ENCODE data around the gene AIDA.
"Not testable (repeated sequence)": the region's sequence is repeated elsewhere in the genome, so short reads cannot be mapped to it uniquely, and the experiment has no call there.

AIDA gene

DNA sequence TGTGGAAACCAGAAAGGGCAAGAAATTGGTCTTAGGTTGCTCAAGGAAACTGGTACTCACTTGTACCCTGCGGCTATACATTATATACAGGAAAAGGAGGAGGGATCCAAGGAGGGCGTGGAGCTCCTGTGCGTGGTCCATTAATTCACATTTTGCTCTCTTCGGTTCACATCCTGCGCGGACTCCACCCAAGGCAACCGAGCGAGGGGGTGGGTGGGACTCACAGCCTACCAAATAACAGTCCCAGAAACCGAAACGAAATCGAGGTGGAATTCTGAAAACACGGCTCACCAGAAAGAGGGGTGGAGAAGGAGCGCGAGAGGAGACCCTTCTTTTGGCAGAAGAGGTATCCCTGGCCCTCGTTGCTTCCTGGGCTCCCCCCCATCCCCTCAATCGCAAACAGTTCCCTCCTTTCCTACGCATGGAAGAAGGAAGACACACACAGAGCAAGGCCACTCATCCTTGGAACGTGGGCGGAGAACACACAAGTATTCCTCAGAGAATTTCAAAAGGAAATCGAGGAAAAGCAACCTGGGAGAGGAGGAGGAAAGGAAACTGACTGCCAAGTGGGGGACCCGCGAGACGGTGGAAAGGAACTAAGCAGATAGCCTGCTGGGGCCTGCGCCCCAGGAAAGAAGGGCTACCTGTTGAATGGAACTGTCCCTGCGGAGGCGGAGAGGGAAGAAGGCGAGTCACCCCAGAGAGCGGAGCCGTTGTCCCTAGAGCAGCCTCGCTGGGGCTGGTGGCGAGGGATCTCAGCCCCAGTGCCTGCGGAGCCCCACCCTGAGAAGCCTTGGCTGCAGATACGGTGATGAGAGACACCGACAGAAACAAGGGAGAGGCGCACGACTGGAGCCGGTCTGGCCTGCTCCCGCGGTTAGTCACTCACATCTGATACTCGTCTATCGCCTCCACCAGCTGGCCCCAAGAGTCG lies 705 bp downstream of the AIDA start:
- peak; percentile 72 for DNase-seq (ENCODE audit: low spot score)

DNA sequence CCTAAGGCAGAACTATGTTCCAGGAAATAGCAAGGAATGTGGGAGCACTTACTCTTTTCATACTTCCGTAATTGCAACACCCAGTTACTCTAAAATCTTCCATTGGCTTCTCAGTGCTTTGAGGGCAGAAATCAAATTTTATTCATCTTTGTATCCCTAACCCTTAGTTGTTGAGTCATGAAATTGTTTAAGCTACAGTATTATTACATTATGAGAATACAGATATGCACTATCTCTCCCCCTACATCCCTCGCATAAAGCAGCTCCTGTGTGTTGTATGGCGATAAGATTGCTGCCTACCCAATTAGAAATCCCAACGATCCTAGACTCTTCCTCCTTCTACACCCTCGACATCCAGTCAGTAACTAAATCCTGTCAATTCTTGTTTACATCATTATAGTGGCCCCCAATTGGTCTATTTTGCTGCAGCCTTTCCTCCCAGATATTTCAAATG lies 2.6 kb downstream of the AIDA start:
- DNase-seq (ENCODE audit: low spot score) = no peak

DNA sequence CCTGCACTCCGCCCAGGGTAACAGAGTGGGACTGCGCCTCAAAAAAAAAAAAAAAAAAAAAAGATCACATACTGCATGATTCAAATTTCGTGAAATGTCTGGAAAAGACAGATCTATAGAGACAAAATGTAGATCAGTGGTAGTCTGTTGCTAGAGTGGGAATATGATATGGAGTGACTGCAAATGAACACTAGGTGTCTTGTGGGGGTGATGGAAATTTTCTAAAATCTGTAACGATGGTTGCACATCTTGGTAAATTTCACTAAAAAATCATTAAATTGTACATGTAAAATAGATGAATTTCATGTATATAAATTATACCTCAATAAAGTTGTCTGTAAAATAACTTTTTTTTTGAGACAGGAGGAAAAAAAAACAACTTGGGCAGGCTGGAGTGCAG lies 5.5 kb downstream of the AIDA start:
- DNase-seq (ENCODE audit: low spot score) = no peak

DNA sequence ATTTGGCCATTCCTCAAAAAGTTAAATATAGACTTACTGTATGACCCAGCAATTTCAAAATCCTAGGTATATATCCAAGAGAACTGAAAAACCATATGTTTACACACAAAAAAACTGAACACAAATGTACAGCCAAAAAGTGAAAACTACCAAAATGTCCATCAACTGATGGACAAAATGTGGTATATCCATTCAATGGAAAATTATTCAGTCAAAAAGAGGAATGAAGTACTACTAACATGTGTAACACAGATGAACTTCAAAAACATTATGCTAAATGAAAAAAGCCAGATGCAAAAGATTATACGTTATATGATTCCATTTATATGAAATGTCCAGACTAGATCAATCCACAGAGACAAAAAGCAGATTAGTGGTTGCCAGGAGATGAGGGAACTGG lies 8.0 kb downstream of the AIDA start:
- DNase-seq (ENCODE audit: low spot score) = no peak

DNA sequence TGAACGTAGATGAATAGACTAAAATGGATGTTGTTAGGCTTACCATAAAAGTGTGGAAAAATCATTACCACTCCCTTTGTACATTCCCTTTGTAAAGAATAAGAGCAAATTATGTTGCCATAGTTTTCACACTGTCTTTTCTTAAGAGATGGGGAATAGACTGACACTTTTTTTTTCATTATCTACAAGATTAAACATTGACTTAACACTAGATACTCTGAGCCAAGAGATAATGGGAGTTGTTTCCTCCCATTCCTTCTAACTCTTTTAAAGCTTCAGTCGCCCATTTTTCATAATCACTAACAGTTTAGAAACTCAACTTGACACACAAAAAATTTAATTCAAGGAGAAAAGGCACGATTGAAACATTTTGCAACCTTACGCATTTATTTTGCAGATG lies 10.1 kb downstream of the AIDA start:
- DNase-seq (ENCODE audit: low spot score) = no peak

DNA sequence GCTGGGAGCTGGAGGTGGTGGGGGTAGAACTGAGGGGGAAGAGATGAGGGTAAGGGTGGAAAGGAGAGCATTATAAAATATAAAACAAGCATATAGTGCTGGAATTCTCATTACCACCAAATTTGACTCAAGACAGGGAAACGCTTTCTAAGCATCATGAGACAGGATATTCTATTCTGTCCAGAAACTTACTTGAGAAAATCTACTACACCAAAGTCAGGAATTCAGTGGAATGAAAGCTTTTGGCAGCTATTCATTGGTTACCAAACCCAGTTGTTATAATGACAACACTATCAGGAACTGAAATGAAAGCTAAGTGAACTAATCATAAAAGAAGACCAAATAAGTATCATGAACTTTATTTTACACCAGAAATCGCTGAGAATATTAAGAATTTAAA lies 14.5 kb downstream of the AIDA start:
- DNase-seq (ENCODE audit: low spot score) = no peak

DNA sequence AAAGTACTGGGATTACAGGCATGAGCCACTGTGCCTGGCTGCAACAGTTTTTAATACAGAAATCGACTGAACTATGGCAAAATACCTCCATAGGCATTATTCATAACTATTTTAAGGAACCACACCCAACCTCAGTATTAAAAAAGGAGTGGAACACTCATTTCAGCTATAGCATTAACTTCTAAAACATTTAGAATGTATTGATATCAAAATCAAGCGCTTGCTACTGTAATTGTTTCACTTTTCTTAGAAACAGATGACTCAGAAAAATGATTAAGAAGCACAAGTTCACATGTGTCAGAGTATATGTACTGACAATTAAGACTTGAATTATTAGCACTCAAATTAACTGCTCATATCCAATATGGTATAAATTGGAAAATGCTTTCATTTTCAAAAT lies 15.1 kb downstream of the AIDA start:
- no peak for DNase-seq (ENCODE audit: low spot score)

DNA sequence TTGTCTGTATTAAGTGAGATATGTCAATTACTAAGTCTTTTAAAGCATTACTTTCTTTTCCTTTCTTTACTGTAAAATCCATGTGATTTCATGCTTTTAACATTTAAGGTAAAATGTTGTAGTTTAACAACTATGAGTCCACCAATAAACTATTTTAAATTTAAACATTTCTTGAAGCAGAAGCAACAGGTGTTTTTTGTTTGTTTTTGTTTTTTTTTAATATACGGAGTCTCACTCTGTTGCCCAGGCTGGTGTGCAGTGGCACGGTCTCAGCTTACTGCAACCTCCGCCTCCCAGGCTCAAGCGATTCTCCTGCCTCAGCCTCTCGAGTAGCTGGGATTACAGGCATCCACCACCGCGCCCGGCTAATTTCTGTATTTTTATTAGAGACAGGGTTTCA lies 15.6 kb downstream of the AIDA start:
- no peak for DNase-seq (ENCODE audit: low spot score)

DNA sequence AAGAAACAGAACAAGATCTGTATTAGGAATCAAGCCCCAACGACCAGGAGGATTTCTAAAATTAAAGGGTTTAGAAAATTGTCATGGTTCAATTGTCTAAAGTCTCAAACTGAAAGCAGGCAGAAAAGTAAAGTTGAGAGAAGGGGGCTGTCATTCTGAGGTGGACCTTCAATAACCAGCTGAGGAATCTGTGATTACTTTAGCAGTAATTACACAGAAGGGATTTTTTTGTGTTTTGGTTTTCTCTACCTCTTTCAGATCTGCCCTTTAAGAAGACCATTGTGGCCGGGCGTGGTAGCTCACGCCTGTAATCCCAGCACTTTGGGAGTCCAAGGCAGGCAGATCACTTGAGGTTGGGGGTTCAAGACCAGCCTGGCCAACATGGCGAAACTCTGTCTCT lies 17.4 kb downstream of the AIDA start:
- DNase-seq (ENCODE audit: low spot score) = no peak

DNA sequence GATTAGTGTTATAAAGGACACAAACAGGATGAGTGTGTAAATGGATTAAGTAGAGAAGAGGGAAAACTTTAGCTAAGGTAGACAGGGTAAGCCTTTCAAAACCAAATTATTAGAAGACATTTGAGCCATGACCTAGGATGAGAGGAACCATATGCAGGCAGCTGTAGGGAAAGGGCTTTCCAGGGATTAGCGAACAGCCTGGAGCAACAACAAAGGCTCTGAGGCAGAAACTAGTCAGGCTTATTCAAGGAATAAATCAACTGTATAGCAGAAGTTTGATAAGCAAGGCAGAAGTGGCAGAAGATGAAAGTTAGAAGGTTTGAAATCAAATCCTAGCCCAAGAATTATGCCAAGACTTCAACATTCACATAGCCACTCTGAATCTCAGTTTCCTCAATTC lies 21.3 kb downstream of the AIDA start:
- DNase-seq (ENCODE audit: low spot score) = no peak

DNA sequence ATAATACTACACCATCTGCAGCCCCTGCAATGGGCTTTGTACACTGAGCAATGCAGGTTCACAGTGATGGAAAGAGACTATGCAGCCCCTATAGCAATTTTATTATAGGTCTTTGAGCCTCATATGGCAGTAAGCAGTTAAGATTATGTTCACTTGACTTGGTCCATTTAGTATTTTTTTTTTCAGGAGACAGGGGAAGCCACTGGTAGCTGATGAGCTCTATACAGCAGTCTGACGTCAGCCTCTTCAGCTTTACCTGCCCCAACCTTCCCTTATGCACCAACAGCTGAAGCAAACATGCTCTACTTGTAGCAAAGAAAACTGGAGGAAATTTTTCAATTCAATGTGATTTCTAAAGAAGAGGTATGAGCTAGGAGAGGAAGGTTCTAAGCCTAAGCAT lies 32.2 kb downstream of the AIDA start:
- no peak for DNase-seq (ENCODE audit: low spot score)

DNA sequence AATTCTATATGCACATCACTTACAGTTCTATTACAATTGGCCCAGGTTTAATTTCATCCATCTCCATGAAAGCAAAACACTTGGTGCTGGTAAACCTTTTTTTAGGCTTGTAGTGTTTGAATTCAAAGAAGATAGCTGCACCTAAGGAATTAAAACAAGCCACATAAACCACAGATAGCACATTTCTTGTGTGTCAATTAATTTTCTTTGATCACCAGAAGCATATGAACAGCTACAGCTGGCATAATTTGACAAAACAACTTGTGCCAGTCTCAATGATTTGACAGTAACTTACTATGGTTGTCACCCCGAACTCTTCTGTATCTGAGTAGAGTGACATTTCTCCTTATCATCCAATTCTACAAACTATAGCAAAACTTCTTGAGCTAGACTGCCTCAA lies 42.2 kb downstream of the AIDA start:
- DNase-seq (ENCODE audit: low spot score) = no peak

DNA sequence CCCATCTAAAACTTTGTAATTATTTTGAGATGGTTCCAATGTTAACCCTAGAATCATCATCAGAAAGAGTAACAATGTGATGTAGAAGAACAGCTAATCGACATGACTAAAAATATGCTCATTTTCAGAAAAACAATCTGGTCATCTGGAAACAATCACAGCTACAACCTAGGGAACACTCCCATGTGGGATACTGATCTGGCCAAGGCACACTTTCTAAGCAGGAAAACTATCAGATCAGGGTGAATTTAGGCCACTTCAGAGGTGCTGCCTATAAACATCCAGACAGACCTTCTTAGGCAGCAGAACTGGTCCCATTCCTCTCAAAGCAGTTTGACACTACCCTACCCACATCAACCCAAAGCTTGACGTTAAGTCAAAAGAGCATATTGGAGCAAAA lies 43.2 kb downstream of the AIDA start:
- not testable (repeated sequence) for DNase-seq (ENCODE audit: low spot score)

DNA sequence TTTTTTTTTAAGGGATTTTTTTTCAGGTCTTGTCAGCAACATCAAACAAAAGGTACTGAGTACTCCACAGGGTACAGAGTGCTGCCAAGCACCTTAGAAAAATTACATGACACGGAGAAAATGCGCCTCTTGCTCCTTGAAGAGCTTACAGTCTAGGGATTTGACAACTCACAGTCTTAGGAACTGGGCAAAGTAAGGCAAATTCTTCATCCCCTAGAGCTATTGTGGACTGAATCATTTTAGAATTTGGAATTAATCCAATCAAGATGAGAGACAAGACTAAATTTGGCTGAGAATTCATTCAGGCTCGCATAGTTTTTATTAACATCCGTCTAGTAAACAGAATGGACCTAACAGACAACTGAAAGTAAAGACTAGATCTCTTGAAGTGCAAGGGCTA lies 44.1 kb downstream of the AIDA start:
- DNase-seq (ENCODE audit: low spot score) = not testable (repeated sequence)

DNA sequence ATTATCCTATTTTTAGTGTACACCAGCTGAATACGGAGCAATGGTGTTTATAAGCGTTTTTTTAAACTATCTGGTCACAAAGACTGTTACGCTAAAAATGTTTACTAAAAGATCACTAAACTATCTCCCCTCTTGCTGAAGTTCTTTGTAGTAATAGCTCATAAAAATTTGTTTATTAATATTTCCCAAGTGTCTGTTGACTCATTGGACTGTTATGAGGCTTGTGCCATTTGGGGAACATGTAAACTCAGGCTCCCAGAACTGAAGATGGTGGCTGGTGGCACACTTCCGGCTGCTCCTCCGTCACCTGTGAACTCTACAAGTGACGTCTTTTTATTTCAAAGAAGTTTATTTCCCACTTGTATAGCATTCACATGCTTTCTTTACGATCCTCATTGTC lies 46.3 kb downstream of the AIDA start:
- no peak for DNase-seq (ENCODE audit: low spot score)

DNA sequence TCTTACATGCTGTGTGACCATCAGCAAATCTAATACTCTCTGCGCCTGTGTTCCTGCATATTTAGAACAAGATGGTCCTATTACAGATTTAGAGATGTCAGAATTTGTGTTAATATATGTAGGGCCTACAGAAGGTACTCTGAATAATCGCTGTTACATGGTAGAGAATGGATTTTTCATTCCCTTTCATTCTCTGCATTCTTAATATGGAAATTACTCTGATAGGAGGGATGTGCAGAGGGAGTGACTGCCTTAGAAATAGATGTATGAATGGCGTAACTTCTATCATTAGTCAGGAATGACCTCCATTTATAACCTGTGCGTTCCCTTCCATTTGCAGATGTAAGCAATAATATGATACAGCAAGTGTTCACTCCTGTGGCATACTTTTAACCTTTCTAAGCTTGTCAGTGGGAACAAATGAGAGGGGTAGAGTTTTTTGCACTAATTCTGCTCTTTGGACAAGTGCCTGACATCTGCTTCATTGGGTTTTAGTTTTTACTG lies 48.8 kb downstream of the AIDA start:
- DNase-seq (ENCODE audit: low spot score) = no peak

DNA sequence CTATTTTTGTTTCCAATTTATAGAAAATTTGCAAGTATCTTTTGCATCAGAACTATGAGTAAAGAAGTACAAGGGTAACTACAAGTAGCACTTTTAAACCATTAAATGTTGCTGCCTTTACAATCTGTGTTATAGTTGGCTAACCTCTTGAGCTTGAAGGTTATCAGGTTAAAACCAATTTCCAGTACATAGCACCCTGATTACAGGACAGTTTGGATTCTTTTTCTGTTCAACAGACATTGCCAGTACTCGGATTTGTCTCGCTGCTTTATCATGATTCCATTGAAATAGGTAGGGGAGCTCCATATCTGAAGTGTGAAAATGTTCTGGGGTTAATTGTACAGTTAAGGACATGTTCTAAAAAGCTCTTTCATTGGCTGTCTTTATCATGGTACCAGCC lies 54.4 kb downstream of the AIDA start:
- no peak for DNase-seq (ENCODE audit: low spot score)

DNA sequence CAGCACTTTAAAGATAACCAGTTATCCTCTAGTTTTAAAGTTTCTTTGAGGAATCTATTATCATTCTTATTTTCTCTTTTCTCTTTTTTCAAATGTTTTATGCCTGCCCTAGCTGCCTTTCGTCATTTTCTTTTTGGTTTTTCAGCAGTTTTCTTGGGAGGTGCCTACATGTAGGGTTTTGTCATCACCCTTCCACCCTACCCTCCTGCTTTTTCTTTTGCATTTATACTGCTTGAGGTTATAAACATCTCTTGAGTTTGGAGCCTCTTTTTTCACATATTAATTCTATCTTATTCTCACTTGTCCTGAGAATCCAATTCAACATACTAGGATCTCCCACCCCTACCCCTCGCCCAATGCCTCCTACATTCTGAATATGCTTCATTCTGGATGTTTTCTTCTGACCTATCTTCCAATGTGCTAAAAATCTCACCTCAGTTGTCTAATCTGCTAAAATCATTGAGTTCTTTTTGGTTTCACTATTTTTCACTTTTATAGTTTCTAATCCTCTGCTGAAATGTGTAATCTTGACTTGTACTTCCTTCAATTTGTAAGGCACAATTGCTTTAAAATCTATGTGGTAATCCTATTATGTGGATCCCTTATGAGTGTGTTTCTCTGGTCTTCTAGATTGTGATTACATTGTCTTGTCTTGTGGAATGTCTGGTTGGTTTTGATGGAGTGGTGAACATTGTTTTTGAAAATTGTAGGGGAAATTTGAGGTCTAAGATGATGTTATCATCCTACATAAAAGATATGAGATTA lies 55.7 kb downstream of the AIDA start:
- DNase-seq (ENCODE audit: low spot score) = no peak

DNA sequence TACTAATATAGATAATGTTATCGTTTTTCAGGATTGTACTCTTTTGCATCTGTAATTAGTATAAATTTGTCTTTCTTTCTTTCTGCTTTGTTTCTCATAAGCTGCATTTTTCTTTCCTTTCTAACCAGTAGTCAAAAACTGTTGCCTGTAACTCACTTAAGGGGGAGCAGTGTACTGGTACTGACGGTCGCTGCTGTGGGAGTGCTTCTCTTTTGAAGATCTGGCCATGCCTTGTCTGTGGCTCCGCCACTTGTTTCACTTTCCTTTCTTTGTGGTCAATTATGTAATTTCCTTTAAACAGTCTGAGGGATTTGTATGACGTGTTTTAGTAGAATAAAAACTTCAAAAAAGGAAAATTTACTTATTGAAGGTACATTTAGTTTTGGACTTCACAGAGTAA lies 57.4 kb downstream of the AIDA start:
- no peak for DNase-seq (ENCODE audit: low spot score)

DNA sequence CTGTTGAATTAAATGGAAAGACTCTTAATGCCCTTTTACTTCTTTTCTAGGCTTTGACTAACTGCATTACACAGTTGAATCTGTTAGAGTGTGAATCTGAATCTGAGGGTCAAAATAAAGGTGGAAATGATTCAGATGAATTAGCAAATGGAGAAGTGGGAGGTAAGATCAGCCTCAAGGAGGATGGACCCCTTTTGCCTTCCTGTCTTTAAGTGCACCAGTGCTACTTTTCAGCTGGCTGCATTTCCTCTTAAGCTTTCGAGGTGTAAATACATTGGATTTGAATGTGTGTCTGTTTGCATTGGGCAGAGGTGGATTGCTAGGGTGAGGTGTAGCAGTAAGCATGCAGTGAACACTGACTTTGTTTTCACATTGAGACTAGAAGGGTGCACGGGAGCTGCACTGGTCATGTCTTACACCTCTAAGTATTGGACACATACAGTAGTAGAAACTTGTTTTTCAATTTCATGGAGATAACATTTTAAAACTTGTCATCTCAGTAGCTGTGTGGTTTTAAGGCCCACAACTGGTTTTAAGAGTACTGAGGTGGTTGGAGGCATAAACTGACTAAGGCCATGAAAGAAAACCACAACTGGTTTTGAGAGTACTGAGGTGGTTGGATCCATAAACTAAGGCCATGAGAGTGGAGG lies 59.0 kb downstream of the AIDA start:
- no peak for DNase-seq (ENCODE audit: low spot score)

DNA sequence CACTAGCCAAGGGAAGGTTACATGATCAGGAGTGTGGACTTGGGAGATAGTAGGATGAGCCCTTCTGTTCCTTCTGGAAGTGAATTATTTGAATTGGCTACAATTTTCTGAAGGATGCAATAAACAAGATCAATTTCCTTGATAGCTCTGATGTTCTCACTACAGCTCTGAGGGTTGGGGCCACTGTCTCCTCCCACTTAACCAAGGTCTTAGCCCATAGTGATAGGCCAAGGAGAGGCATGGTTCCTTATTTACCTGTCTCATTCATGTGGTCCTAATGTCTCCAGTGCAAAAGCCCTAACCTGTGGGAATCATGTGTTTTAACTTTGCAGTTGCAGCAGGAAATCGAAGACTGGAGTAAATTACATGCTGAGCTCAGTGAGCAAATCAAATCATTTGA lies 59.6 kb downstream of the AIDA start:
- no peak for DNase-seq (ENCODE audit: low spot score)

DNA sequence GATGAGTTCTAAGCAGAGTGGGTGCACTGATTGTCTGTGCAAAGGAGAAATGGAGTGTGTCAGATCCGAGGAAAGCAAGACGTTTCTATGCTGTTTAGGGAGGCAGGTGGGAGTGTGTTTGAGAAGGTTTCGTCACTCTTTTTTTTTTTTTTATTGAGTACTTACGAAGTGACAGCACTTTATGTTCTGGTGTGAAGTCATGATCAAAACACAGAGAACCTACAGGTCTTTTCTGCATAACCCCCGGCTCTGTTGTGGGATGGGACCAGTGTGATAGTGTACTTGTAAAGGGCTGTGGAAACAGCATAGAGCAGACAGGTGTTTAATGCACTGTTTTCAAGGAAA lies 67.7 kb downstream of the AIDA start:
- DNase-seq (ENCODE audit: low spot score) = no peak

Data from hepatic stellate cell (primary cell).